Measurements from ENCODE around the gene CHFR.
"Not testable (repeated sequence)": the region's sequence is repeated elsewhere in the genome, so short reads cannot be mapped to it uniquely, and the experiment has no call there.

Gene CHFR

GRCh38 chr12:132873724-132874123, 13.7 kb downstream of the CHFR start:
- DNase-seq: no peak

GRCh38 chr12:132872975-132873421, 14.4 kb downstream of the CHFR start:
- DNase-seq: peak; percentile 39

GRCh38 chr12:132872073-132872855, 15.1 kb downstream of the CHFR start:
- DNase-seq: no peak

GRCh38 chr12:132869551-132869950, 17.9 kb downstream of the CHFR start:
- no peak for DNase-seq

- no peak for DNase-seq
These were observed 21.1 kb downstream of the CHFR start for GRCh38 chr12:132866251-132866828.

GRCh38 chr12:132861558-132861957, 25.8 kb downstream of the CHFR start:
- no peak for DNase-seq

GRCh38 chr12:132858718-132859266, 28.6 kb downstream of the CHFR start:
- no peak for DNase-seq

GRCh38 chr12:132857019-132857418, 30.4 kb downstream of the CHFR start:
- DNase-seq: not testable (repeated sequence)

- no peak for DNase-seq
These were observed 30.8 kb downstream of the CHFR start for GRCh38 chr12:132856581-132856980.

GRCh38 chr12:132855211-132855610, 32.2 kb downstream of the CHFR start:
- DNase-seq: not testable (repeated sequence)

- no peak for DNase-seq
These were observed 33.9 kb downstream of the CHFR start for GRCh38 chr12:132853285-132854092.

GRCh38 chr12:132852496-132852895, 34.9 kb downstream of the CHFR start:
- no peak for DNase-seq

- DNase-seq: no peak
These were observed 35.9 kb downstream of the CHFR start for GRCh38 chr12:132851465-132851864.

GRCh38 chr12:132850291-132850690, 37.1 kb downstream of the CHFR start:
- DNase-seq: no peak

GRCh38 chr12:132848521-132848920, 38.9 kb downstream of the CHFR start:
- no peak for DNase-seq

- DNase-seq: no peak
These were observed 39.7 kb downstream of the CHFR start for GRCh38 chr12:132847363-132848356.

- not testable (repeated sequence) for DNase-seq
These were observed 42.7 kb downstream of the CHFR start for GRCh38 chr12:132844681-132845080.

- no peak for DNase-seq
These were observed 44.9 kb downstream of the CHFR start for GRCh38 chr12:132842449-132843045.

GRCh38 chr12:132841151-132841550, 46.3 kb downstream of the CHFR start:
- no peak for DNase-seq

- DNase-seq: no peak
These were observed 46.9 kb downstream of the CHFR start for GRCh38 chr12:132840536-132840935.

GRCh38 chr12:132839558-132840235, 47.7 kb downstream of the CHFR start:
- DNase-seq: no peak
